GM12878 (cell line): ENCODE measurements around the gene OLFM2. TPM values are rescaled to one million over a fixed set of nuclear protein-coding genes. Genes with fewer than 3 reads are reported as not detected.

Source experiments
- ATAC-seq: fragments of 200-7000 bp; cut with Tn5 transposase; 3 replicates; pipeline ENCODE4 v1.9.1; 2020; ENCODE audit warnings: mild to moderate bottlenecking, moderate library complexity
- BruUV-seq: library from RNA; stranded (reverse); fragments of 400-500 nt; replicated peaks from 2 replicates; lab custom pipeline; 2021; lab: Mats Ljungman, UMichigan
- CTCF ChIA-PET: fragments of 300-600 bp; sonication (Branson Sonifier 250); formaldehyde crosslinking; extraction: SDS; loops from one replicate; lab custom pipeline; 2021; ENCODE audit warnings: inconsistent platforms; lab: Yijun Ruan, JAX
- POLR2A ChIA-PET: fragments of 350-600 bp; formaldehyde crosslinking; extraction: SDS; loops from one replicate; lab custom pipeline; 2021; ENCODE audit warnings: inconsistent platforms; lab: Charles Lee
- RAD21 ChIA-PET: fragments of 300-600 bp; sonication (Branson Sonifier 250); formaldehyde crosslinking; loops from one replicate; lab custom pipeline; 2023; ENCODE audit warnings: antibody characterized with exemption; ENCODE audit not compliant: unreplicated experiment; lab: Charles Lee
- SMC1A ChIA-PET: fragments of 300-600 bp; sonication (Branson Sonifier 250); formaldehyde crosslinking; loops from one replicate; lab custom pipeline; 2023; ENCODE audit not compliant: unreplicated experiment, uncharacterized antibody; lab: Charles Lee
- DNase-seq: peaks from one replicate; pipeline ENCODE4 v3.0.0-alpha.2; 2011; ENCODE audit warnings: low read depth, low spot score
- FAIRE-seq: peaks from 3 replicates; lab custom pipeline; 2011; peaks lifted over from hg19 to GRCh38; lab: Jason Lieb, UNC
- H2AFZ ChIP-seq: 2 replicates; pipeline ENCODE4 v1.6.0; 2011; ENCODE audit warnings: low read depth, low read length, control low read depth; ENCODE audit not compliant: control insufficient read depth
- H3K27ac ChIP-seq: 2 replicates; pipeline ENCODE4 v1.5.1; 2011; ENCODE audit warnings: control low read depth; ENCODE audit not compliant: control insufficient read depth, insufficient read depth
- H3K27me3 ChIP-seq, 2 experiments: replicated peaks in 1 of 2; 2 replicates each; pipeline versions ENCODE4 v1.6.0 to v1.6.1; 2011; ENCODE audit warnings: low read length in 1 of 2; ENCODE audit not compliant: control insufficient read depth in 2 of 2, insufficient read depth in 2 of 2
- H3K36me3 ChIP-seq, 2 experiments: 2 replicates each; pipeline ENCODE4 v1.5.1; 2011; ENCODE audit warnings: low read length in 1 of 2; ENCODE audit not compliant: control insufficient read depth in 2 of 2, insufficient read depth in 2 of 2
- H3K4me1 ChIP-seq: 2 replicates; pipeline ENCODE4 v1.6.1; 2011; ENCODE audit warnings: mild to moderate bottlenecking, low read length, moderate library complexity, mixed read lengths; ENCODE audit not compliant: control insufficient read depth, insufficient read depth
- H3K4me2 ChIP-seq: 2 replicates; pipeline ENCODE4 v1.6.0; 2011; ENCODE audit warnings: control low read depth; ENCODE audit not compliant: control insufficient read depth, insufficient read depth
- H3K4me3 ChIP-seq: fragments of 200-600 bp; sonication (generic); 2 replicates; pipeline ENCODE4 v1.5.1; 2016
- H3K79me2 ChIP-seq: 2 replicates; pipeline ENCODE4 v1.6.0; 2011; ENCODE audit warnings: low read length; ENCODE audit not compliant: control insufficient read depth, insufficient read depth
- H3K9ac ChIP-seq: 2 replicates; pipeline ENCODE4 v1.8.0; 2011; ENCODE audit warnings: low read length, control low read depth, mixed read lengths; ENCODE audit not compliant: control insufficient read depth, insufficient read depth
- H3K9me3 ChIP-seq: replicated peaks from 3 replicates; pipeline ENCODE4 v1.5.1; 2011; ENCODE audit warnings: mild to moderate bottlenecking, low read length; ENCODE audit not compliant: control insufficient read depth, insufficient read depth
- H4K20me1 ChIP-seq: 2 replicates; pipeline ENCODE4 v1.6.0; 2011; ENCODE audit not compliant: control insufficient read depth, insufficient read depth
- CEBPB ChIP-seq, 2 experiments: fragments of 150-350 bp in 1 of 2; IDR thresholded peaks; 2 replicates each; pipeline ENCODE4 v1.6.1; 2012 to 2014; ENCODE audit warnings: low read depth in 2 of 2, low read length in 2 of 2, borderline replicate concordance in 1 of 2, inconsistent platforms in 1 of 2
- HSF1 ChIP-seq: fragments of 150-350 bp; IDR thresholded peaks from 2 replicates; pipeline ENCODE4 v1.6.1; 2014; ENCODE audit warnings: mild to moderate bottlenecking, low read depth, low read length
- IRF5 ChIP-seq: fragments of 450-650 bp; IDR thresholded peaks from 2 replicates; pipeline ENCODE4 v1.6.1; 2017; ENCODE audit warnings: borderline replicate concordance
- JUND ChIP-seq: IDR thresholded peaks from 2 replicates; pipeline ENCODE4 v1.6.1; 2012; ENCODE audit warnings: low read depth, mild to moderate bottlenecking, low read length, improper control_type of control experiment, moderate library complexity
- LARP7 ChIP-seq: fragments of 450-650 bp; IDR thresholded peaks from 2 replicates; pipeline ENCODE4 v1.6.1; 2017; ENCODE audit warnings: mild to moderate bottlenecking
- NFYA ChIP-seq: IDR thresholded peaks from 2 replicates; pipeline ENCODE4 v1.6.1; 2011; ENCODE audit warnings: low read depth, mild to moderate bottlenecking, low read length, improper control_type of control experiment, borderline replicate concordance
- NKRF ChIP-seq: fragments of 450-650 bp; conservative IDR thresholded peaks from 2 replicates; pipeline ENCODE4 v1.6.1; 2017; ENCODE audit warnings: mild to moderate bottlenecking, moderate library complexity
- PAX8 ChIP-seq: fragments of 450-650 bp; IDR thresholded peaks from 2 replicates; pipeline ENCODE4 v1.6.1; 2017; ENCODE audit warnings: mild to moderate bottlenecking, moderate library complexity
- SP1 ChIP-seq: IDR thresholded peaks from one replicate; pipeline ENCODE4 v1.6.1; 2011; ENCODE audit warnings: low read depth, low read length
- TCF7 ChIP-seq: IDR thresholded peaks from 2 replicates; pipeline ENCODE4 v1.6.1; 2014; ENCODE audit warnings: antibody characterized with exemption, borderline replicate concordance
- ZNF24 ChIP-seq: fragments of 450-650 bp; IDR thresholded peaks from 2 replicates; pipeline ENCODE4 v1.6.1; 2017; ENCODE audit warnings: antibody characterized with exemption, mild to moderate bottlenecking
- WGBS: methylation state at CpG from one replicate; pipeline ENCODE4 v1.1.6; 2016; ENCODE audit warnings: low lambda C conversion rate; ENCODE audit not compliant: insufficient replicate concordance, insufficient coverage; ENCODE audit errors: missing lambda C conversion rate; 5-methylcytosine and 5-hydroxymethylcytosine counted together
- in situ Hi-C: fragments of 300-500 bp; cut with MboI; formaldehyde crosslinking; loops from 9 replicates; pipeline ENCODE4 v1.14.3; 2018; ENCODE audit warnings: mixed read lengths
- intact Hi-C: fragments of 100-400 bp; cut with micrococcal nuclease; formaldehyde crosslinking; loops from one replicate; pipeline ENCODE4 v1.14.2; 2022; ENCODE audit not compliant: unreplicated experiment
- polyA plus RNA-seq, 11 experiments: library from polyadenylated mRNA; depleted of rRNA in 4 of 11; unstranded in 6 of 11; stranded (reverse) in 5 of 11; fragments of >200 nt; fragmentation: Nextera tagmentation in 4 of 11; fragmentation: Illumina TruSeq in 1 of 11; extraction: Ambion mirVana in 4 of 11; extraction: Trizol in 1 of 11; gene quantifications; 1 replicate in 1 of 11; 2 replicates in 10 of 11; pipeline versions ENCODE4 v1.2.1 to v1.2.3, GENCODE V29; 2011 to 2016; ENCODE audit warnings: inconsistent platforms in 2 of 11, missing spikeins in 2 of 11, low read depth in 1 of 11
- total RNA-seq, 4 experiments: library from RNA; depleted of rRNA in 3 of 4; stranded (reverse); fragments of >200 nt in 3 of 4; fragmentation: Illumina TruSeq in 1 of 4; extraction: Trizol in 1 of 4; gene quantifications; 2 replicates each; pipeline versions ENCODE4 v1.2.1 to v1.2.3, GENCODE V29; 2013 to 2021

The OLFM2 gene
- total and polyA plus RNA-seq, 10 of the 15 experiments (the other 5 are each of a cell fraction or from before 2014, with no cell fraction given): 0.07 to 3.5 (median 0.27) TPM; not detected in 5

GRCh38 chr19:9836021-9836420 is 100.3 kb downstream of the OLFM2 start (continued):
- TF ChIP-seq IRF5 (no peak), HSF1 (no peak)

GRCh38 chr19:9835507-9835949 is 100.8 kb downstream of the OLFM2 start:
- DNase-seq: no peak
- Histone ChIP-seq H3K27me3 (no peaks in the 10 kb centered on the region), H3K4me2 (peak overlapping the region; percentile 85), H3K27ac (peak overlapping the region; percentile 60), H3K4me3 (peak overlapping the region; percentile 97), H3K36me3 (peaks cover 0 to 7% of the 10 kb centered on the region in 2 experiments; a peak in 2 of 4 replicates)
- RAD21 ChIA-PET: no interaction called here
- in situ Hi-C loops: no loop called here
- SMC1A ChIA-PET: no interaction called here
- TSS peak; percentile 51 for BruUV-seq
- no peak for TF ChIP-seq NFYA
- TF ChIP-seq NKRF: 0 out of 2 replicates have a peak, but pooled peaks have one; percentile 46
- no peak for TF ChIP-seq ZNF24
- TF ChIP-seq TCF7: no peak
- TF ChIP-seq JUND: no peak
- TF ChIP-seq PAX8: no peak
- TF ChIP-seq CEBPB (IDR thresholded peaks at IDR 0.05; ENCODE audit: borderline replicate concordance in 1 of 2, low read depth in 2 of 2, low read length in 2 of 2): no peak
- TF ChIP-seq SP1: no peak
- TF ChIP-seq IRF5: no peak
- TF ChIP-seq LARP7: peak; percentile 53; the same call in 1 of the 2 replicates
- TF ChIP-seq, all 136 proteins: peak for 2
- ChIA-PET CTCF (interaction anchor here (0.7 kb wide), 1 partner anchor 10 kb away, joined by 3 read pairs; no protein-coding TSS in a partner anchor), POLR2A (interaction anchor here (1.1 kb wide), 1 partner anchor 73 kb away, joined by 3 read pairs; no protein-coding TSS in a partner anchor)
- intact Hi-C loops: no loop called here
- H3K79me2 ChIP-seq: peaks cover 17% of the 10 kb centered on the region
- ATAC-seq (peak; percentile 31), FAIRE-seq (no peak)
- H2AFZ ChIP-seq: peak overlapping the region; percentile 52; the same call in 1 of the 2 replicates
- no peaks in the 10 kb centered on the region for H3K9me3 ChIP-seq
- H4K20me1 ChIP-seq: no peaks in the 10 kb centered on the region
- 22% methylated on average over 15 of the region's 28 CpGs for WGBS
- peaks cover 7% of the 10 kb centered on the region for H3K4me1 ChIP-seq
- peak overlapping the region; percentile 70 for H3K9ac ChIP-seq
